Measurements from ENCODE around the gene GGA3. TPM values are rescaled to one million over a fixed set of nuclear protein-coding genes. Genes with fewer than 3 reads are reported as not detected.
"Not testable (repeated sequence)": the region's sequence is repeated elsewhere in the genome, so short reads cannot be mapped to it uniquely, and the experiment has no call there.

The GGA3 gene
- total RNA-seq, 1 experiment from 2014 or later = 30.8 TPM

GRCh38 chr17:75231071-75231470 is 30.3 kb downstream of the GGA3 start:
- Histone ChIP-seq H3K4me3 (ENCODE audit: insufficient read depth, low read depth, low read length) (no peak overlapping the region), H3K27me3 (ENCODE audit: control insufficient read depth, insufficient read depth, low read length) (no peaks in the 10 kb centered on the region), H3K36me3 (replicated peaks; ENCODE audit: control insufficient read depth, insufficient read depth, low read length) (peaks cover 56% of the 10 kb centered on the region)
- no peak for DNase-seq

- H3K36me3 ChIP-seq (replicated peaks; ENCODE audit: control insufficient read depth, insufficient read depth, low read length) = peaks cover 52% of the 10 kb centered on the region
- no peak overlapping the region for H3K4me3 ChIP-seq (ENCODE audit: insufficient read depth, low read depth, low read length)
- DNase-seq = no peak
- H3K27me3 ChIP-seq (ENCODE audit: control insufficient read depth, insufficient read depth, low read length) = no peaks in the 10 kb centered on the region
Observed at GRCh38 chr17:75228847-75229246, 32.6 kb downstream of the GGA3 start.

- Histone ChIP-seq H3K4me3 (ENCODE audit: insufficient read depth, low read depth, low read length) (no peak overlapping the region), H3K36me3 (replicated peaks; ENCODE audit: control insufficient read depth, insufficient read depth, low read length) (peaks cover 52% of the 10 kb centered on the region), H3K27me3 (ENCODE audit: control insufficient read depth, insufficient read depth, low read length) (no peaks in the 10 kb centered on the region)
- DNase-seq = no peak
Observed at GRCh38 chr17:75228305-75228704, 33.1 kb downstream of the GGA3 start.

- H3K36me3 ChIP-seq (replicated peaks; ENCODE audit: control insufficient read depth, insufficient read depth, low read length) = peaks cover 48% of the 10 kb centered on the region
Observed at GRCh38 chr17:75227729-75228128, 33.7 kb downstream of the GGA3 start.

GRCh38 chr17:75225016-75225415 is 36.4 kb downstream of the GGA3 start:
- Histone ChIP-seq H3K36me3 (replicated peaks; ENCODE audit: control insufficient read depth, insufficient read depth, low read length) (peaks cover 34% of the 10 kb centered on the region), H3K27me3 (ENCODE audit: control insufficient read depth, insufficient read depth, low read length) (no peaks in the 10 kb centered on the region), H3K4me3 (ENCODE audit: insufficient read depth, low read depth, low read length) (no peak overlapping the region)
- peak; percentile 26 for DNase-seq

More at GRCh38 chr17:75227729-75228128, 33.7 kb downstream of the GGA3 start:
- H3K4me3 ChIP-seq (ENCODE audit: insufficient read depth, low read depth, low read length) = no peak overlapping the region
- DNase-seq = no peak
- H3K27me3 ChIP-seq (ENCODE audit: control insufficient read depth, insufficient read depth, low read length) = no peaks in the 10 kb centered on the region

- Histone ChIP-seq H3K27me3 (ENCODE audit: control insufficient read depth, insufficient read depth, low read length) (no peaks in the 10 kb centered on the region), H3K4me3 (ENCODE audit: insufficient read depth, low read depth, low read length) (no peak overlapping the region), H3K36me3 (replicated peaks; ENCODE audit: control insufficient read depth, insufficient read depth, low read length) (peaks cover 30% of the 10 kb centered on the region)
Observed at GRCh38 chr17:75219815-75220214, 41.6 kb downstream of the GGA3 start.

GRCh38 chr17:75218131-75218530 is 43.3 kb downstream of the GGA3 start:
- Histone ChIP-seq H3K4me3 (ENCODE audit: insufficient read depth, low read depth, low read length) (no peak overlapping the region), H3K27me3 (ENCODE audit: control insufficient read depth, insufficient read depth, low read length) (no peaks in the 10 kb centered on the region), H3K36me3 (replicated peaks; ENCODE audit: control insufficient read depth, insufficient read depth, low read length) (peaks cover 34% of the 10 kb centered on the region)
- DNase-seq = no peak

More at GRCh38 chr17:75219815-75220214, 41.6 kb downstream of the GGA3 start:
- DNase-seq = no peak

GRCh38 chr17:75209061-75209460 is 52.3 kb downstream of the GGA3 start:
- Histone ChIP-seq H3K36me3 (replicated peaks; ENCODE audit: control insufficient read depth, insufficient read depth, low read length) (peaks cover 21% of the 10 kb centered on the region), H3K4me3 (ENCODE audit: insufficient read depth, low read depth, low read length) (no peak overlapping the region), H3K27me3 (ENCODE audit: control insufficient read depth, insufficient read depth, low read length) (no peaks in the 10 kb centered on the region)
- no peak for DNase-seq

GRCh38 chr17:75208161-75208560 is 53.2 kb downstream of the GGA3 start:
- Histone ChIP-seq H3K27me3 (ENCODE audit: control insufficient read depth, insufficient read depth, low read length) (no peaks in the 10 kb centered on the region), H3K36me3 (replicated peaks; ENCODE audit: control insufficient read depth, insufficient read depth, low read length) (peaks cover 19% of the 10 kb centered on the region), H3K4me3 (ENCODE audit: insufficient read depth, low read depth, low read length) (no peak overlapping the region)
- DNase-seq = no peak

GRCh38 chr17:75207760-75208159 is 53.6 kb downstream of the GGA3 start:
- peaks cover 17% of the 10 kb centered on the region for H3K36me3 ChIP-seq (replicated peaks; ENCODE audit: control insufficient read depth, insufficient read depth, low read length)
- H3K4me3 ChIP-seq (ENCODE audit: insufficient read depth, low read depth, low read length) = no peak overlapping the region
- H3K27me3 ChIP-seq (ENCODE audit: control insufficient read depth, insufficient read depth, low read length) = no peaks in the 10 kb centered on the region
- no peak for DNase-seq

- H3K36me3 ChIP-seq (replicated peaks; ENCODE audit: control insufficient read depth, insufficient read depth, low read length) = peaks cover 12% of the 10 kb centered on the region
- H3K4me3 ChIP-seq (ENCODE audit: insufficient read depth, low read depth, low read length); DNase-seq; H3K27me3 ChIP-seq (ENCODE audit: control insufficient read depth, insufficient read depth, low read length): not testable (repeated sequence)
Observed at GRCh38 chr17:75207050-75207407, 54.4 kb downstream of the GGA3 start.

- Histone ChIP-seq H3K36me3 (replicated peaks; ENCODE audit: control insufficient read depth, insufficient read depth, low read length) (peaks cover 7% of the 10 kb centered on the region), H3K4me3 (ENCODE audit: insufficient read depth, low read depth, low read length) (peak overlapping the region; percentile 100), H3K27me3 (ENCODE audit: control insufficient read depth, insufficient read depth, low read length) (no peaks in the 10 kb centered on the region)
- DNase-seq = no peak
Observed at GRCh38 chr17:75205793-75206163, 55.6 kb downstream of the GGA3 start.

GRCh38 chr17:75205037-75205792 is 56.2 kb downstream of the GGA3 start, which contains the start of gene NUP85:
TSS of gene NUP85 (plus strand) at chr17:75205679. CDS start at chr17:75205762, 83 bp downstream.
- Histone ChIP-seq H3K27me3 (ENCODE audit: control insufficient read depth, insufficient read depth, low read length) (no peaks in the 10 kb centered on the region), H3K36me3 (replicated peaks; ENCODE audit: control insufficient read depth, insufficient read depth, low read length) (peaks cover 5% of the 10 kb centered on the region), H3K4me3 (ENCODE audit: insufficient read depth, low read depth, low read length) (peak within 1 kb of the TSS; percentile 100)
- peak; percentile 100 for DNase-seq

GRCh38 chr17:75199886-75200618 is 61.4 kb downstream of the GGA3 start:
- H3K27me3 ChIP-seq (ENCODE audit: control insufficient read depth, insufficient read depth, low read length) = no peaks in the 10 kb centered on the region
- no peak overlapping the region for H3K4me3 ChIP-seq (ENCODE audit: insufficient read depth, low read depth, low read length)

GRCh38 chr17:75194879-75195278 is 66.5 kb downstream of the GGA3 start:
- no peak for DNase-seq
- Histone ChIP-seq H3K4me3 (ENCODE audit: insufficient read depth, low read depth, low read length) (no peak overlapping the region), H3K36me3 (replicated peaks; ENCODE audit: control insufficient read depth, insufficient read depth, low read length) (no peaks in the 10 kb centered on the region), H3K27me3 (ENCODE audit: control insufficient read depth, insufficient read depth, low read length) (no peaks in the 10 kb centered on the region)

More at GRCh38 chr17:75199886-75200618, 61.4 kb downstream of the GGA3 start:
- no peak for DNase-seq
- no peaks in the 10 kb centered on the region for H3K36me3 ChIP-seq (replicated peaks; ENCODE audit: control insufficient read depth, insufficient read depth, low read length)

Measured in H7 (cell line).